Measurements from ENCODE around the gene ZCCHC24. TPM values are rescaled to one million over a fixed set of nuclear protein-coding genes. Genes with fewer than 3 reads are reported as not detected.

ZCCHC24 gene
- total and polyA plus RNA-seq, 8 donors, result 9.7 to 60.3 (median 34.3) TPM

DNA sequence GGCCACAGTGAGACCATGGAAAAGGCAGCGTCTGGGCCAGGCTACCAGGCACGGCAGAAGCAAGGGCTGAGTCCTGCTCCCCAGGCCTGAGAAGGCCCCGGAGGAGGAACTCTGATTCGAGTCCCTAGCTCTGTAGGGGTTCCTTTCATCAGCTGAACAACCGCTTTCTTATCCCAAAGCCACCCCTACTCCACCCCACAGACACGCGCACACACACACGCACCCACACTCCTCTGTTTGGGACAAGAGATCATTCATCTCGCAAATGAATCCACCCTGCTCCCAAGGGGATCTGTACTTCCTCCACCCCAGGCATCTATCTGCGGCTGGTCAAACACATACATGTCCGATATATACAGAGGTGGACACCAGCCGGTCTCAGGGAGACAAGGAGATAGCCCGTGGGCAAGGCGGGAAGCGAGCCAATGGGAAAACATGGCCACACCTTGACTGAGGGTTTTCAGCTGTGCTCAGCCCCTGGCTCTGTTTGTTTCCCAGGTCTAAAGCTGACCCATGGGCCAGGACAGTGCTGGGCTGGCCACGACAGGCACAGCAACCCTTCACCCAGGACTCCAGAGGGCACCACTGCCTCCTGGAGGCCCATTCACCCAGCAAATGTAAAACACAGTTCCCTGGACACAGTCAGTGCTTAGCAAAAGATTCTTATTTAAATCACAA lies 7.3 kb downstream of the ZCCHC24 start:
- no peak for TF ChIP-seq POLR2A (IDR thresholded peaks at IDR 0.05)
- TF ChIP-seq, protein P1, sequence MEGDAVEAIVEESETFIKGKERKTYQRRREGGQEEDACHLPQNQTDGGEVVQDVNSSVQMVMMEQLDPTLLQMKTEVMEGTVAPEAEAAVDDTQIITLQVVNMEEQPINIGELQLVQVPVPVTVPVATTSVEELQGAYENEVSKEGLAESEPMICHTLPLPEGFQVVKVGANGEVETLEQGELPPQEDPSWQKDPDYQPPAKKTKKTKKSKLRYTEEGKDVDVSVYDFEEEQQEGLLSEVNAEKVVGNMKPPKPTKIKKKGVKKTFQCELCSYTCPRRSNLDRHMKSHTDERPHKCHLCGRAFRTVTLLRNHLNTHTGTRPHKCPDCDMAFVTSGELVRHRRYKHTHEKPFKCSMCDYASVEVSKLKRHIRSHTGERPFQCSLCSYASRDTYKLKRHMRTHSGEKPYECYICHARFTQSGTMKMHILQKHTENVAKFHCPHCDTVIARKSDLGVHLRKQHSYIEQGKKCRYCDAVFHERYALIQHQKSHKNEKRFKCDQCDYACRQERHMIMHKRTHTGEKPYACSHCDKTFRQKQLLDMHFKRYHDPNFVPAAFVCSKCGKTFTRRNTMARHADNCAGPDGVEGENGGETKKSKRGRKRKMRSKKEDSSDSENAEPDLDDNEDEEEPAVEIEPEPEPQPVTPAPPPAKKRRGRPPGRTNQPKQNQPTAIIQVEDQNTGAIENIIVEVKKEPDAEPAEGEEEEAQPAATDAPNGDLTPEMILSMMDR (IDR thresholded peaks at IDR 0.05), result peak in 4 of 7 experiments; percentile 14 to 40 (median 17)
- Histone ChIP-seq H3K27me3 (no peaks in the 10 kb centered on the region), H3K4me3 (no peak overlapping the region), H3K36me3 (peaks cover 0 to 4% (median 0%) of the 10 kb centered on the region in 4 donors), H3K27ac (peak overlapping the region; percentile 6 to 95 (median 88)), H3K4me1 (peaks cover 84 to 100% (median 96%) of the 10 kb centered on the region in 4 donors), H3K9me3 (no peaks in the 10 kb centered on the region)
- intact Hi-C loops (cut with DNase I; ENCODE audit: low total_unique reads), result no loop called here
- no peak for DNase-seq
- 47 to 58% (median 51%) methylated on average over 16 of the region's 16 CpGs for WGBS, 5 donors

DNA sequence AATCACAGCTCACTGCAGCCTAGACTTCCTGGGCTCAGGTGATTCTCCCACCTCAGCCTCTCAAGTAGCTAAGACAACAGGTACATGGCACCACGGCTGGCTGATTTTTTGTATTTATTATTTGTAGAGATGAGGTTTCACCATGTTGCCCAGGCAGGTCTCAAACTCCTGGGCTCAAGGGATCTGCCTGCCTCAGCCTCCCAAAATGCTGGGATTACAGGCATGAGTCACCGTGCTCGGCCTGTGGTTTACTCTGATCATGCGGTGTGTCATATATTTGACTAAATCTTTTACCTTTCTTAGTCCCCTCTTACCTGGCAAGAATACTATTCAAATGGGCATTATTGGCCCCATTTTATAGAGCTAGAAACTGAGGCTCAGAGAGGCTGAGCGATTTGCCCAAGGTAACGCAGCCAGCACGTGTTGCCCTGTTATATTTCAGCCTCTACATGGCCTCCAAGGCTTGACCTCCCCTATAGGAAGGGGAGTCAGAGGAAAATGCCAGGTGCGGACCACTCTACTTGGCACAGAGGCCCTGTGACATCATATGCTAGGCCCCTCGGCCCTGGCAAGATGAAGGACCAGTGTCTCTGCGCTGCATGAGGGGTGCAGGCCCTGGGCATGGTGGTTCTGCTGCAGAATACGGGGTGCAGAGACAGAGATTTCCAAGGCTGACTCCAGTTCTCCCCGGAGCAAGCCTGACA lies 8.2 kb downstream of the ZCCHC24 start:
- Histone ChIP-seq H3K27me3 (no peaks in the 10 kb centered on the region), H3K36me3 (peaks cover 0 to 9% (median 3%) of the 10 kb centered on the region in 4 donors), H3K4me3 (no peak overlapping the region), H3K27ac (peak overlapping the region; percentile 6 to 95 (median 88)), H3K4me1 (peaks cover 80 to 100% (median 93%) of the 10 kb centered on the region in 4 donors), H3K9me3 (no peaks in the 10 kb centered on the region)
- intact Hi-C loops (cut with DNase I; ENCODE audit: low total_unique reads), result no loop called here
- no peak for DNase-seq
- 80 to 89% (median 84%) methylated on average over 10 to 12 of the region's 12 CpGs for WGBS, 5 donors
- TF ChIP-seq EP300 (IDR thresholded peaks at IDR 0.05) (no peak), POLR2A (IDR thresholded peaks at IDR 0.05) (no peak), POLR2AphosphoS5 (IDR thresholded peaks at IDR 0.05) (no peak)
- TF ChIP-seq, protein P1 (IDR thresholded peaks at IDR 0.05), result no peak

DNA sequence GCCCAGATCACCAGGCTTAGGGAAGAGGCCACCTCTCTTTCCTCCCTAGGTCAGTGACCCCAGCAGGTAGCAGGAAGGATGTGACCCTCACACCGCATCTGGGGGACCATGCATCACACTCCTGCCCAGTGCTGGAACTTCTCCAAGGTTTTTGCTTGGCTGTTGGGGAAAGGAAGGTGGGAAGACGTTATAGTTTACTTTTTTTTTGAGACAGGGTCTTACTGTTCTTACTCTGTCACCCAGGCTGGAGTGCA lies 8.6 kb downstream of the ZCCHC24 start:
- TF ChIP-seq POLR2AphosphoS5 (IDR thresholded peaks at IDR 0.05), result no peak
- TF ChIP-seq, protein P1 (IDR thresholded peaks at IDR 0.05), result no peak
- no peak for TF ChIP-seq EP300 (IDR thresholded peaks at IDR 0.05)
- no peak for TF ChIP-seq POLR2A (IDR thresholded peaks at IDR 0.05)
- no peaks in the 10 kb centered on the region for H3K27me3 ChIP-seq
- intact Hi-C loops (cut with DNase I; ENCODE audit: low total_unique reads), result no loop called here
- DNase-seq, result no peak
- peaks cover 77 to 100% (median 93%) of the 10 kb centered on the region in 4 donors for H3K4me1 ChIP-seq
- peak overlapping the region; percentile 28 to 95 (median 88) for H3K27ac ChIP-seq
- peaks cover 4 to 14% (median 7%) of the 10 kb centered on the region in 4 donors for H3K36me3 ChIP-seq
- 17 to 55% (median 49%) methylated on average over 2 of the region's 2 CpGs for WGBS, 5 donors
- H3K9me3 ChIP-seq, result no peaks in the 10 kb centered on the region
- no peak overlapping the region for H3K4me3 ChIP-seq

DNA sequence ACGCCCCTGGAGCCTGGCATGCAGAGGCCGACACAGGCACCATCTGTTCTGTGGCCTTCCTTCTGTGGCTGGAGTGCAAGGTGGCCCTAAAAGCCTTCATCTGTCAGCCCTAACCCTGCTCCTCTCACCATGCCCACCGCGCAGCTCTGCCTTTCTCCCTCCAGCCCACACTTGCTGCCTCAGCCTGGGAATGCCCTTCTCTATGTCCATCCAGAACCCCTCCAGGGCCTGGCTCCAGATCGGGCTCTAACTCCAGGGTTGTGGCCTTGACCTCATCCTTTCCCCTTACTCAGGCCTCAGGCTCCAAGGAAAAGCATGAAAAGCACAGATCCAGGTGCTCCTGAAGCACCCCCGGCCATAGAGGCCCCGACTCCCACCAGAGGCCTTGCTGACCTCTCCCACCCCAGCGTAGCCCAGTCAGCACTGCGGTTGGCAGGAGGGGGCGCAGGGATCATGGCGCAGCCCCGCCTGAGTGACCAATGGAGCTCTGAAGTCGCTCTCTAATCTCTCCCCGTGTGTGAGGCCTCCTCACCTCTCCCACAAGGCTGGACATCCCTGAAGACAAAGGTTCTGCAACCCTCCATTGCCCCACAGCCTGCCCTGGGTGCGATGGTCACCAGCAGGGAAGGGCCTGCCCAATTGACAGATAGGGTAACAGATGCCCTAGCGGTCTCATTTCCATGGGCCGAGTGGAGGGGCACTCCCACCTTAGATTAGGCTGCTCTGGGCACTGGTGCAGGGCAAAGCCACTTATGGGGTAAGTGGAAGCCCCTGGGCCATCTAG lies 9.2 kb downstream of the ZCCHC24 start:
- TF ChIP-seq, protein P1 (IDR thresholded peaks at IDR 0.05), result no peak
- no peak for TF ChIP-seq POLR2A (IDR thresholded peaks at IDR 0.05)
- TF ChIP-seq POLR2AphosphoS5 (IDR thresholded peaks at IDR 0.05), result no peak
- TF ChIP-seq EP300 (IDR thresholded peaks at IDR 0.05), result no peak
- peak overlapping the region; percentile 28 to 95 (median 88) for H3K27ac ChIP-seq
- 70 to 83% (median 80%) methylated on average over 8 to 17 of the region's 17 CpGs for WGBS, 5 donors
- peaks cover 72 to 100% (median 91%) of the 10 kb centered on the region in 4 donors for H3K4me1 ChIP-seq
- no peak for DNase-seq
- no peaks in the 10 kb centered on the region for H3K27me3 ChIP-seq
- H3K9me3 ChIP-seq, result no peaks in the 10 kb centered on the region
- peaks cover 4 to 18% (median 11%) of the 10 kb centered on the region in 4 donors for H3K36me3 ChIP-seq
- intact Hi-C loops (cut with DNase I; ENCODE audit: low total_unique reads), result no loop called here
- H3K4me3 ChIP-seq, result peak overlapping the region in 1 of 4 donors; percentile 10

Measured in stomach (tissue), 9 donors.